ENCODE measurements around the gene CAP1.

- TF ChIP-seq CTCF (IDR thresholded peaks at IDR 0.05) (no peak), POLR2A (IDR thresholded peaks at IDR 0.05) (no peak)
These were observed 79.6 kb downstream of the CAP1 start for GRCh38 chr1:40120128-40120527.
